ENCODE measurements around the gene SRPK2.

DNA sequence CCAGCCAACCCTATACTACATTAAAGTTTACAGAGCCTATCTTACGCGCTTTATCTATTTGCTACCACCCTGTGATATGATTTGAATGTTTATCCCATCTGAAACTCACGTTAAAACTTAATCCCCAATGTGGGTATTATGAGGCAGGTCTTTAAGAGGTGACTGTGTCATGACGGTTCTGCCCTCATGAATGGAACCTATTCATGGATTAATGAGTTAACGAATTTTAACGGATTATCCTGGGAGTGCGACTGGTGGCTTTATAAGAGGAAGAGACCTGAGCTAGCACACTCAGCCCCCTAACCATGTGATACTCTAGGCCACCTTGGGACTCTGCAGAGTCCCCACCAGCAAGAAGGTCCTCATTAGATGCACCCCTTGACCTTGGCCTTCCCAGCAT lies 37.8 kb downstream of the SRPK2 start:
- TF ChIP-seq, protein P1, sequence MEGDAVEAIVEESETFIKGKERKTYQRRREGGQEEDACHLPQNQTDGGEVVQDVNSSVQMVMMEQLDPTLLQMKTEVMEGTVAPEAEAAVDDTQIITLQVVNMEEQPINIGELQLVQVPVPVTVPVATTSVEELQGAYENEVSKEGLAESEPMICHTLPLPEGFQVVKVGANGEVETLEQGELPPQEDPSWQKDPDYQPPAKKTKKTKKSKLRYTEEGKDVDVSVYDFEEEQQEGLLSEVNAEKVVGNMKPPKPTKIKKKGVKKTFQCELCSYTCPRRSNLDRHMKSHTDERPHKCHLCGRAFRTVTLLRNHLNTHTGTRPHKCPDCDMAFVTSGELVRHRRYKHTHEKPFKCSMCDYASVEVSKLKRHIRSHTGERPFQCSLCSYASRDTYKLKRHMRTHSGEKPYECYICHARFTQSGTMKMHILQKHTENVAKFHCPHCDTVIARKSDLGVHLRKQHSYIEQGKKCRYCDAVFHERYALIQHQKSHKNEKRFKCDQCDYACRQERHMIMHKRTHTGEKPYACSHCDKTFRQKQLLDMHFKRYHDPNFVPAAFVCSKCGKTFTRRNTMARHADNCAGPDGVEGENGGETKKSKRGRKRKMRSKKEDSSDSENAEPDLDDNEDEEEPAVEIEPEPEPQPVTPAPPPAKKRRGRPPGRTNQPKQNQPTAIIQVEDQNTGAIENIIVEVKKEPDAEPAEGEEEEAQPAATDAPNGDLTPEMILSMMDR (IDR thresholded peaks at IDR 0.05) = no peak
- TF ChIP-seq POLR2AphosphoS5 (IDR thresholded peaks at IDR 0.05) = no peak

Data from prostate gland (tissue), 2 donors.